SK-N-SH (cell line): ENCODE measurements around the gene IKBKE. TPM values are rescaled to one million over a fixed set of nuclear protein-coding genes. Genes with fewer than 3 reads are reported as not detected.

Experiments
- CTCF ChIA-PET: fragments of 300-600, 350-600 bp; formaldehyde crosslinking; extraction: SDS; loops from one replicate; lab custom pipeline; 2021; lab: Yijun Ruan, JAX
- POLR2A ChIA-PET: fragments of 350-600 bp; sonication (Branson Sonifier 250); formaldehyde crosslinking; extraction: SDS; loops from one replicate; lab custom pipeline; 2020; ENCODE audit warnings: antibody characterized with exemption, inconsistent platforms; lab: Yijun Ruan, JAX
- DNase-seq: peaks from one replicate; pipeline ENCODE4 v3.0.0; 2012
- H2AFZ ChIP-seq: fragments of 200-600 bp; sonication (generic); 2 replicates; pipeline ENCODE4 v1.8.1; 2016; ENCODE audit warnings: antibody characterized with exemption, mild to moderate bottlenecking, low read depth
- H3F3A ChIP-seq: fragments of 200-600 bp; sonication (generic); replicated peaks from 2 replicates; pipeline ENCODE3; 2016; ENCODE audit warnings: antibody characterized with exemption, mild to moderate bottlenecking; ENCODE audit not compliant: insufficient read depth
- H3K27ac ChIP-seq, 2 experiments: fragments of 200-500 bp in 1 of 2; fragments of 200-600 bp in 1 of 2; sonication (Bioruptor generic) in 1 of 2; sonication (generic), shearing (Covaris generic) in 1 of 2; 2 replicates each; pipeline versions ENCODE4 v1.5.1 to v1.6.1; 2014 to 2016; ENCODE audit warnings: low read depth in 2 of 2, inconsistent platforms in 1 of 2, low read length in 1 of 2, mild to moderate bottlenecking in 1 of 2, mixed read lengths in 1 of 2
- H3K27me3 ChIP-seq: fragments of 200-600 bp; sonication (generic), shearing (Covaris generic); 2 replicates; pipeline ENCODE4 v1.6.1; 2016; ENCODE audit warnings: mixed run types; ENCODE audit not compliant: insufficient read depth
- H3K36me3 ChIP-seq, 2 experiments: fragments of 200-500 bp in 1 of 2; fragments of 200-600 bp in 1 of 2; sonication (Bioruptor generic) in 1 of 2; sonication (generic) in 1 of 2; replicated peaks in 1 of 2; 2 replicates each; pipeline versions ENCODE3 to v1.5.1; 2014 to 2016; ENCODE audit warnings: low read length in 1 of 2, mild to moderate bottlenecking in 1 of 2; ENCODE audit not compliant: insufficient read depth in 2 of 2, control insufficient read depth in 1 of 2
- H3K4me1 ChIP-seq, 2 experiments: fragments of 200-500 bp in 1 of 2; fragments of 200-600 bp in 1 of 2; sonication (Bioruptor generic) in 1 of 2; sonication (generic), shearing (Covaris generic) in 1 of 2; 2 replicates each; pipeline versions ENCODE4 v1.5.1 to v1.6.1; 2014 to 2016; ENCODE audit warnings: low read depth in 1 of 2, low read length in 1 of 2, mixed run types in 1 of 2; ENCODE audit not compliant: insufficient read depth in 2 of 2, control insufficient read depth in 1 of 2
- H3K4me2 ChIP-seq: fragments of 200-600 bp; sonication (generic), shearing (Covaris generic); 2 replicates; pipeline ENCODE4 v1.6.1; 2017; ENCODE audit warnings: mixed run types
- H3K4me3 ChIP-seq, 2 experiments: fragments of 200-500 bp in 1 of 2; fragments of 200-600 bp in 1 of 2; sonication (Bioruptor generic) in 1 of 2; sonication (generic), shearing (Covaris generic) in 1 of 2; 2 replicates each; pipeline versions ENCODE4 v1.5.1 to v1.8.1; 2014 to 2016; ENCODE audit warnings: low read depth in 2 of 2, inconsistent platforms in 1 of 2, low read length in 1 of 2, mild to moderate bottlenecking in 1 of 2, mixed read lengths in 1 of 2, moderate library complexity in 1 of 2
- H3K79me2 ChIP-seq: fragments of 200-600 bp; sonication (generic); 2 replicates; pipeline ENCODE4 v1.8.1; 2017; ENCODE audit warnings: mild to moderate bottlenecking; ENCODE audit not compliant: insufficient read depth
- H3K9ac ChIP-seq: fragments of 200-600 bp; sonication (generic); 2 replicates; pipeline ENCODE4 v1.6.1; 2017; ENCODE audit warnings: mixed run types
- H3K9me2 ChIP-seq: fragments of 200-600 bp; sonication (generic); 2 replicates; pipeline ENCODE4 v1.6.1; 2017; ENCODE audit warnings: mixed run types
- H3K9me3 ChIP-seq: fragments of 200-600 bp; sonication (generic); 2 replicates; pipeline ENCODE4 v1.6.1; 2017; ENCODE audit warnings: mixed run types, mild to moderate bottlenecking, moderate library complexity
- H4K20me1 ChIP-seq: fragments of 200-600 bp; sonication (generic); 2 replicates; pipeline ENCODE4 v1.6.1; 2017; ENCODE audit warnings: mild to moderate bottlenecking, mixed run types; ENCODE audit not compliant: insufficient read depth
- ELF1 ChIP-seq: IDR thresholded peaks from 2 replicates; pipeline ENCODE4 v1.4.0; 2012
- EP300 ChIP-seq, 2 experiments: IDR thresholded peaks; 2 replicates each; pipeline versions ENCODE4 v1.4.0 to v1.6.1; 2012; ENCODE audit warnings: borderline replicate concordance in 1 of 2, low read depth in 1 of 2, low read length in 1 of 2
- FOSL2 ChIP-seq: IDR thresholded peaks from 2 replicates; pipeline ENCODE4 v1.4.0; 2012; ENCODE audit warnings: low read depth, mild to moderate bottlenecking, moderate library complexity, borderline replicate concordance
- GABPA ChIP-seq: IDR thresholded peaks from 2 replicates; pipeline ENCODE4 v1.4.0; 2012; ENCODE audit warnings: low read depth, mild to moderate bottlenecking
- GATA2 ChIP-seq: sonication (generic); formaldehyde crosslinking; IDR thresholded peaks from 2 replicates; pipeline ENCODE4 v1.5.0; 2020; ENCODE audit warnings: mild to moderate bottlenecking, missing genetic modification reagents
- JUND ChIP-seq: IDR thresholded peaks from 2 replicates; pipeline ENCODE4 v1.4.0; 2012
- MEF2A ChIP-seq: IDR thresholded peaks from 2 replicates; pipeline ENCODE4 v1.4.0; 2012; ENCODE audit warnings: low read depth, borderline replicate concordance
- NFIC ChIP-seq: IDR thresholded peaks from 2 replicates; pipeline ENCODE4 v1.4.0; 2012; ENCODE audit warnings: borderline replicate concordance
- POLR2AphosphoS5 ChIP-seq: IDR thresholded peaks from 2 replicates; pipeline ENCODE4 v1.6.1; 2012; ENCODE audit warnings: low read depth, low read length
- SIN3A ChIP-seq: IDR thresholded peaks from 2 replicates; pipeline ENCODE4 v1.6.1; 2012; ENCODE audit warnings: low read depth, mild to moderate bottlenecking, low read length, moderate library complexity, borderline replicate concordance
- TAF1 ChIP-seq: IDR thresholded peaks from 2 replicates; pipeline ENCODE4 v1.6.1; 2012; ENCODE audit warnings: low read depth, mild to moderate bottlenecking, low read length, moderate library complexity, borderline replicate concordance
- TEAD4 ChIP-seq: IDR thresholded peaks from 2 replicates; pipeline ENCODE4 v1.4.0; 2012; ENCODE audit warnings: mild to moderate bottlenecking, borderline replicate concordance; ENCODE audit not compliant: insufficient read depth
- WGBS: methylation state at CpG from one replicate; pipeline ENCODE4 v1.1.6; 2017; ENCODE audit warnings: low lambda C conversion rate; 5-methylcytosine and 5-hydroxymethylcytosine counted together
- polyA plus RNA-seq, 3 experiments: library from polyadenylated mRNA; depleted of rRNA; stranded (reverse); fragments of >200 nt; gene quantifications; 2 replicates each; pipeline ENCODE4 v1.2.3, GENCODE V29; 2012
- TF ChIP-seq, protein P1 (sequence below): fragments of 150-350 bp; IDR thresholded peaks from 2 replicates; pipeline ENCODE4 v1.6.1; 2017; ENCODE audit warnings: antibody characterized with exemption, low read length, low read depth, borderline replicate concordance
- TF ChIP-seq, protein P2 (sequence below): fragments of 150-350 bp; IDR thresholded peaks from 2 replicates; pipeline ENCODE4 v1.6.1; 2016; ENCODE audit warnings: mild to moderate bottlenecking, low read depth, low read length
- TF ChIP-seq, protein P3 (sequence below): IDR thresholded peaks from 2 replicates; pipeline ENCODE4 v1.4.0; 2012; ENCODE audit warnings: low read depth, borderline replicate concordance
- TF ChIP-seq, protein P4 (sequence below): IDR thresholded peaks from 2 replicates; pipeline ENCODE4; 2012

Gene IKBKE
- polyA plus RNA-seq, 1 of the 3 experiments (the other 2 are of a cell fraction): 14.5 TPM

DNA sequence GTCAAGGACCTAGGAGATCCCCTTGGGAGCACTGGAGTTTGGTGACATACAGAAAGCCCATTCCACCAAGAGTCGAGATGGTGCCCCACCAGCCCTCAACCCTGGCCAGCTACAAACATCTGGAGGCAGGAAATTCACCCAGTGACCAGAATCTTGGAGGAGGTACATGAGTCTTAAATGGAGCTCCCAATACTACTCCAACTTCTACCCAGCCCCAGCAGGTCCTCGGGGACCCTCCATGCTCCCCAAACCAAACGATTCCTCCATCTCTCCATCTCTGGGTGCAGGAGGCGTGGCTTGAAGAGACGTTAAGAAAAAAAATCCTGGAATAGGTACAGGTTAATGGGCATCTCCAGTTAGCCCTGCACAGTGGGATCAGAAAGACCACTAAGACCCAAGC lies 31.6 kb downstream of the IKBKE start:
- 60% methylated on average over 5 of the region's 5 CpGs for WGBS

DNA sequence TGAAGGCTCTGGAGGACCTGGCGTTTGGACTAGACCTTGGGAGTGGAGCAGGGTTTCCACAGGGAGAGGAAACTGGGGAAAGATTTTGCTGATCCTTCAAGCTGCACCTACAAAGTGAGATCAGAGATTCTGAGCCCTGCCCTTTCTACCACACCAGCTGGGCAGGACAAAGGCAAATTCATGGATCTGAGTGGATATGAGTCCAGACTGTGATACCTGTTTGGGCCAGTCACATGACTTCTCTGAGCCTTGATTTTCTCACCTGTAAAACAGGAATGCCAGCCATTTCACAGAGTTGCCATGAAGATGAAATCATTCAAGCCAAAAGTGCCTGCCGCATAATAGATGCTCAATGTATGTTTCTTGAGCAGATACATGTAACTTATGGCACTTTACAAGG lies 32.1 kb downstream of the IKBKE start:
- H3K4me3 ChIP-seq: no peak overlapping the region

More for the DNA sequence above, 31.6 kb downstream of the IKBKE start:
- CTCF ChIA-PET: interaction anchor here (1.2 to 5.2 kb wide), 5 partner anchors 11 to 82 kb away, joined by 6 to 37 read pairs (median 10); no protein-coding TSS in a partner anchor
- H4K20me1 ChIP-seq: no peaks in the 10 kb centered on the region
- peak overlapping the region; percentile 74 for H3K4me2 ChIP-seq
- no peaks in the 10 kb centered on the region for H3K79me2 ChIP-seq
- no peak overlapping the region for H2AFZ ChIP-seq
- H3F3A ChIP-seq: peaks cover 28% of the 10 kb centered on the region
- H3K27me3 ChIP-seq: no peaks in the 10 kb centered on the region
- no peaks in the 10 kb centered on the region for H3K36me3 ChIP-seq
- H3K9me2 ChIP-seq: no peaks in the 10 kb centered on the region
- TF ChIP-seq ELF1 (no peak), NFIC (no peak), MEF2A (no peak), FOSL2 (no peak), TAF1 (no peak)
- TF ChIP-seq, protein P1, sequence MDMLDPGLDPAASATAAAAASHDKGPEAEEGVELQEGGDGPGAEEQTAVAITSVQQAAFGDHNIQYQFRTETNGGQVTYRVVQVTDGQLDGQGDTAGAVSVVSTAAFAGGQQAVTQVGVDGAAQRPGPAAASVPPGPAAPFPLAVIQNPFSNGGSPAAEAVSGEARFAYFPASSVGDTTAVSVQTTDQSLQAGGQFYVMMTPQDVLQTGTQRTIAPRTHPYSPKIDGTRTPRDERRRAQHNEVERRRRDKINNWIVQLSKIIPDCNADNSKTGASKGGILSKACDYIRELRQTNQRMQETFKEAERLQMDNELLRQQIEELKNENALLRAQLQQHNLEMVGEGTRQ: no peak
- TF ChIP-seq, protein P2, sequence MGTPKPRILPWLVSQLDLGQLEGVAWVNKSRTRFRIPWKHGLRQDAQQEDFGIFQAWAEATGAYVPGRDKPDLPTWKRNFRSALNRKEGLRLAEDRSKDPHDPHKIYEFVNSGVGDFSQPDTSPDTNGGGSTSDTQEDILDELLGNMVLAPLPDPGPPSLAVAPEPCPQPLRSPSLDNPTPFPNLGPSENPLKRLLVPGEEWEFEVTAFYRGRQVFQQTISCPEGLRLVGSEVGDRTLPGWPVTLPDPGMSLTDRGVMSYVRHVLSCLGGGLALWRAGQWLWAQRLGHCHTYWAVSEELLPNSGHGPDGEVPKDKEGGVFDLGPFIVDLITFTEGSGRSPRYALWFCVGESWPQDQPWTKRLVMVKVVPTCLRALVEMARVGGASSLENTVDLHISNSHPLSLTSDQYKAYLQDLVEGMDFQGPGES: no peak
- no peak overlapping the region for H3K4me3 ChIP-seq
- H3K9ac ChIP-seq: no peak overlapping the region
- POLR2A ChIA-PET: no interaction called here
- H3K27ac ChIP-seq: peak overlapping the region in 1 of 2 experiments; percentile 74; a peak in 1 of 4 replicates
- H3K4me1 ChIP-seq: peaks cover 10 to 22% of the 10 kb centered on the region in 2 experiments; a peak in 3 of 4 replicates
- H3K9me3 ChIP-seq: no peaks in the 10 kb centered on the region
- no peak for DNase-seq

More for the DNA sequence above, 32.1 kb downstream of the IKBKE start:
- CTCF ChIA-PET: interaction anchor here (1.2 to 5.2 kb wide), 5 partner anchors 12 to 82 kb away, joined by 6 to 37 read pairs (median 10); no protein-coding TSS in a partner anchor
- H3K4me1 ChIP-seq: peaks cover 14 to 22% of the 10 kb centered on the region in 2 experiments; a peak in 3 of 4 replicates
- DNase-seq: no peak
- H3F3A ChIP-seq: peaks cover 28% of the 10 kb centered on the region
- TF ChIP-seq TEAD4 (no peak), NFIC (no peak), ELF1 (no peak), FOSL2 (no peak), GABPA (no peak), GATA2 (CRISPR knock-in tag) (no peak), POLR2AphosphoS5 (no peak), SIN3A (no peak), JUND (no peak), EP300 (IDR thresholded peaks at IDR 0.05; ENCODE audit: borderline replicate concordance in 1 of 2, low read depth in 1 of 2, low read length in 1 of 2) (no peak)
- TF ChIP-seq, protein P3, sequence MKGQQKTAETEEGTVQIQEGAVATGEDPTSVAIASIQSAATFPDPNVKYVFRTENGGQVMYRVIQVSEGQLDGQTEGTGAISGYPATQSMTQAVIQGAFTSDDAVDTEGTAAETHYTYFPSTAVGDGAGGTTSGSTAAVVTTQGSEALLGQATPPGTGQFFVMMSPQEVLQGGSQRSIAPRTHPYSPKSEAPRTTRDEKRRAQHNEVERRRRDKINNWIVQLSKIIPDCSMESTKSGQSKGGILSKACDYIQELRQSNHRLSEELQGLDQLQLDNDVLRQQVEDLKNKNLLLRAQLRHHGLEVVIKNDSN: no peak
- TF ChIP-seq, protein P1: no peak
- TF ChIP-seq, protein P4, sequence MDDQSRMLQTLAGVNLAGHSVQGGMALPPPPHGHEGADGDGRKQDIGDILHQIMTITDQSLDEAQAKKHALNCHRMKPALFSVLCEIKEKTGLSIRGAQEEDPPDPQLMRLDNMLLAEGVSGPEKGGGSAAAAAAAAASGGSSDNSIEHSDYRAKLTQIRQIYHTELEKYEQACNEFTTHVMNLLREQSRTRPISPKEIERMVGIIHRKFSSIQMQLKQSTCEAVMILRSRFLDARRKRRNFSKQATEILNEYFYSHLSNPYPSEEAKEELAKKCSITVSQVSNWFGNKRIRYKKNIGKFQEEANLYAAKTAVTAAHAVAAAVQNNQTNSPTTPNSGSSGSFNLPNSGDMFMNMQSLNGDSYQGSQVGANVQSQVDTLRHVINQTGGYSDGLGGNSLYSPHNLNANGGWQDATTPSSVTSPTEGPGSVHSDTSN: no peak
- no peaks in the 10 kb centered on the region for H3K9me2 ChIP-seq
- H3K36me3 ChIP-seq: no peaks in the 10 kb centered on the region
- H3K27ac ChIP-seq: no peak overlapping the region
- no peak overlapping the region for H3K9ac ChIP-seq
- H3K79me2 ChIP-seq: no peaks in the 10 kb centered on the region
- no peaks in the 10 kb centered on the region for H4K20me1 ChIP-seq
- H3K9me3 ChIP-seq: no peaks in the 10 kb centered on the region
- no peak overlapping the region for H3K4me2 ChIP-seq
- H2AFZ ChIP-seq: no peak overlapping the region
- POLR2A ChIA-PET: no interaction called here
- 100% methylated on average over 2 of the region's 2 CpGs for WGBS
- H3K27me3 ChIP-seq: no peaks in the 10 kb centered on the region
